NCI-H2171 (cell line): ENCODE results near the gene MFAP4.

ENCODE experiments used
- DNase-seq: peaks from one replicate; lab custom pipeline; 2025; lab: John Stamatoyannopoulos, UW

Gene MFAP4

DNA sequence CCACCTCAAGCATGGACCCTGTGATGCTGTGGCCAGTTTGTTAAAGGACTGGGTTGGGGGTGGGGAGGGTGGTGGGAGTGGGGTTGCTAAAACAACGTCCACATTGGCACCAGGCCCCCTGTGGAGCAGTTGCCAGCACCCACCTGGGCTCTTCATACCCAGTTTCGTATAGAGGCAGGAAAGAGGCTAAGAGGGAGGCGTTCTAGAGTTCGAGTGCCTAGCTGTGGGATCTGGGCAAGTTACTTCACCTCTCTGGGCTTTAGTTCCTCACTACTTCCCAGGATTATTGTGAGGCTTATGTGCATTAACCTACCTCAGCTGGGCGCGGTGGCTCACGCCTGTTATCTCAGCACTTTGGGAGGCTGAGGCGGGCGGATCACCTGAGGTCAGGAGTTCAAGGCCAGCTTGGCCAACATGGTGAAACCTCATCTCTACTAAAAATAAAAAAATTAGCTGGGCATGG lies 1.4 kb downstream of the MFAP4 start:
- DNase-seq, result no peak

DNA sequence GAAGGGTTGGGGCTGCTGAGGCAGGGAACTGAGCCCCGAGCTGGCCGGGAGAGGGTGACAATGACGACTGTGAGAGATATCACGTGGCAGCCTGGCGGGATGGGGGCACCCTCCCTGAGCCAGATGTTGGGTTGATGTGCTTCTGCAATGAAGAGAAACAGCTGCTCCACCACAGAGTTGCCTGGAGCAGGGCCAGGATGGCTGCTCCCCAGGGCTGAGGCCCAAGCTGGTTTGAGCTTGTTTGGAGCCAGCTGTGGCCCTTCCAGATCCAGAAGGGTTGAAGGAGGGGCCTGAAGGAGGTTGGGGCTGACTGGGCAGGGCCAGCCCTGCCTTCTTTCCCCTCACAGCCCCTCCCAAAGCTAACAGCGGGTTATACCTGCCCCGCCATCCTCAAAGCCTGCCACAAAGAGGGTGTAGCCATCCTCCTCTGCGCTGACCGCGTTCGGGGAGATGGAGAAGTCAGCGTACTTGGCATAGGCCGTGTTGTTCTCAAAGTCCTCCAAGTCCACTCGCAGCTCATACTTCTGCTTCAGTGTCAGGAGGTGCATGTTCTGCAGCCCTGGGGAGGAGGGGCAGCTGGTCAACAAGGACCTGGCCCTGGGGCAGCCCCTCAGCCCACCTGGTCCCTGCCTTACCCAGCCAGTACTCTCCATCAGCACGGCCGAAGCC lies 2.1 kb downstream of the MFAP4 start:
- peak; percentile 95 for DNase-seq

DNA sequence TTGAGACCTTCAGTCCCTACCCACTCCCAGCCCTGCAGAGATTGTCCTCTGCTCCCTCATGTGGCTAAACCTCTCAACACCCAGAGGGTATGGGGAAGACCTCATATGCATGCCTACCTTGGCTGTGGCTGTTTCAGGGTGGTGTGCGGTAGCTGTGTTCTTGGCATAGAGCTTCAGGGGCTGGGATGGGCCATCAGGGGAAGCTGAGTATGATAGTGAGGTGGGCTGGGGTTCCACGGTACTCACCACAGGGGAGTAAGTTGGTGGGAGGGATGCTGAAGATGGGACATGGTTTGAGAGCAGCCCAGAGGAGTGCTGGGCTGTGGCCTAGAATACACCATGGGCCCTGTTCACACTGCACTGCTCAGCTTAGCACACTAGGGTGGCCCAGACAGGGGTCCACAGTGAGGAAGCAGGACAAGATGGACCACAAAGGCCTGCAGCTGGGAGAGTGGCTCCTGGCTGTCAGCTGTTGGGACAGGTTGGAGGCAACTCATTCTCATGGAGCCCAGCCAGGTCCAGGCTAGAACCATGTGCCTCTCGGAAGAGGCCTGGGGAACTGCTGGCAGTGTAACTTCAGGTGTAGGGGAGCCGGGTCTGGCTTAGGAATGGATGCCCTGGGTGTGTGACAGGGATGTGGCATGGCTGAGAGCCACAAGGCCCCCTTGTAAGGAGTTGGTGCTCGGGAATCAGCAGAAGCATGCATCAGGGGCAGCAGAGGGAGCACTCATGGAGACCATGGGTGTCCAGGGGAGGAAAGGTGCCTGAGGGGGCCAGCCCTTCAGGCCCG lies 3.1 kb downstream of the MFAP4 start:
- DNase-seq, result no peak

DNA sequence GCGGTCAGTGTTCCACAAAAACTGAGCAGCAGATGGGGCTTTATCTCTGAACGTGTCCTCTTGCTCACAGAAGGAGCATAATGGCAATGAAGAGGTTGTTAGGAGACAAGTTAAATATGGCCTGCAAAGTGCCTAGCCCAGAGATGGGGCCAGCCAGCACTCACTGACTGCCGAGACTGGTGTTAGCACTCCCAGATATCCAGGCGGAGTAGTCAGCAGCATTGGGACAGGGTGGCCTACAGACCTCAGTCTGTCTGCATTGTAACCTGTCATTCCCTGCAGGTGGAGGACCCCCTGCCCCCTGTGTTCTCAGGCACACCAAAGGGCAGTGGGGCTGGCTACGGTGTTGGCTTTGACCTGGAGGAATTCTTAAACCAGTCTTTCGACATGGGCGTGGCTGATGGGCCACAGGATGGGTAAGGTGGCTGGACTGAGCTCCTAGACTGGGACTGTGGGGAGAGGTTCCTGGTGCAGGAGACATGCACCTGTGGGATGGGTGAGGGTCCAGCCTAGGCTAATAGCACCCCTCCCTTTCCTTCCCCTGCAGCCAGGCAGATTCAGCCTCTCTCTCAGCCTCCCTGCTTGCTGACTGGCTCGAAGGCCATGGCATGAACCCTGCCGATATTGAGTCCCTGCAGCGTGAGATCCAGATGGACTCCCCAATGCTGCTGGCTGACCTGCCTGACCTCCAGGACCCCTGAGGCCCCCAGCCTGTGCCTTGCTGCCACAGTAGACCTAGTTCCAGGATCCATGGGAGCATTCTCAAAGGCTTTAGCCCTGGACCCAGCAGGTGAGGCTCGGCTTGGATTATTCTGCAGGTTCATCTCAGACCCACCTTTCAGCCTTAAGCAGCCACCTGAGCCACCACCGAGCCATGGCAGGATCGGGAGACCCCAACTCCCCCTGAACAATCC lies 4.2 kb downstream of the MFAP4 start:
- no peak for DNase-seq

DNA sequence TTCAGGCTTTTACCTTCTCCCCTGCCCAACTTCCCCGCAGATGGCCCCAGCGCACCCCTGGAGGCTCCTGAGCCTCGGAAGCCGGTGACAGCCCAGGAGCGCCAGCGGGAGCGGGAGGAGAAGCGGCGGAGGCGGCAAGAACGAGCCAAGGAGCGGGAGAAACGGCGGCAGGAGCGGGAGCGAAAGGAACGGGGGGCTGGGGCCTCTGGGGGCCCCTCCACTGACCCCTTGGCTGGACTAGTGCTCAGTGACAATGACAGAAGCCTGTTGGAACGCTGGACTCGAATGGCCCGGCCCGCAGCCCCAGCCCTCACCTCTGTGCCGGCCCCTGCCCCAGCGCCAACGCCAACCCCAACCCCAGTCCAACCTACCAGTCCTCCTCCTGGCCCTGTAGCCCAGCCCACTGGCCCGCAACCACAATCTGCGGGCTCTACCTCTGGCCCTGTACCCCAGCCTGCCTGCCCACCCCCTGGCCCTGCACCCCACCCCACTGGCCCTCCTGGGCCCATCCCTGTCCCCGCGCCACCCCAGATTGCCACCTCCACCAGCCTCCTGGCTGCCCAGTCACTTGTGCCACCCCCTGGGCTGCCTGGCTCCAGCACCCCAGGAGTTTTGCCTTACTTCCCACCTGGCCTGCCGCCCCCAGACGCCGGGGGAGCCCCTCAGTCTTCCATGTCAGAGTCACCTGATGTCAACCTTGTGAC lies 5.1 kb downstream of the MFAP4 start:
- DNase-seq, result no peak

DNA sequence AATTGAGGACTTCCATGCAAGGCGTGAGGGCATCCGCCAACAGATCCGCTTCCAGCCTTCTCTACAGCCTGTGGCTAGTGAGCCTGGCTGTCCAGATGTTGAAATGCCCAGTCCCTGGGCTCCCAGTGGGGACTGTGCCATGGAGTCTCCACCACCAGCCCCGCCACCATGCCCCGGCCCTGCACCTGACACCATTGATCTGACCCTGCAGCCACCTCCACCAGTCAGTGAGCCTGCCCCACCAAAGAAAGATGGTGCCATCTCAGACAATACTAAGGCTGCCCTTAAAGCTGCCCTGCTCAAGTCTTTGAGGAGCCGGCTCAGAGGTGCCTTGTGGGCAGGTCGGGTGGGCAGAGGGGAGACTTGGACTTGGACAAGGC lies 5.6 kb downstream of the MFAP4 start:
- no peak for DNase-seq

DNA sequence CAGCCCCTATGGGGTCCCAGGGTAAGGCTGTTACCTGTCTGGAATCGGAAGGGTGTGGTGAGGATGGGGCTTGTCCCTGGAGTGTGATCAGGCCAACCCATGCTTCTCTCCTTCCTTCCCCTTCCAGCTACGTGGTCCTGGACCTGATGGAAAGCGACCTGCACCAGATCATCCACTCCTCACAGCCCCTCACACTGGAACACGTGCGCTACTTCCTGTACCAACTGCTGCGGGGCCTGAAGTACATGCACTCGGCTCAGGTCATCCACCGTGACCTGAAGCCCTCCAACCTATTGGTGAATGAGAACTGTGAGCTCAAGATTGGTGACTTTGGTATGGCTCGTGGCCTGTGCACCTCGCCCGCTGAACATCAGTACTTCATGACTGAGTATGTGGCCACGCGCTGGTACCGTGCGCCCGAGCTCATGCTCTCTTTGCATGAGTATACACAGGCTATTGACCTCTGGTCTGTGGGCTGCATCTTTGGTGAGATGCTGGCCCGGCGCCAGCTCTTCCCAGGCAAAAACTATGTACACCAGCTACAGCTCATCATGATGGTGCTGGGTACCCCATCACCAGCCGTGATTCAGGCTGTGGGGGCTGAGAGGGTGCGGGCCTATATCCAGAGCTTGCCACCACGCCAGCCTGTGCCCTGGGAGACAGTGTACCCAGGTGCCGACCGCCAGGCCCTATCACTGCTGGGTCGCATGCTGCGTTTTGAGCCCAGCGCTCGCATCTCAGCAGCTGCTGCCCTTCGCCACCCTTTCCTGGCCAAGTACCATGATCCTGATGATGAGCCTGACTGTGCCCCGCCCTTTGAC lies 6.3 kb downstream of the MFAP4 start:
- no peak for DNase-seq

DNA sequence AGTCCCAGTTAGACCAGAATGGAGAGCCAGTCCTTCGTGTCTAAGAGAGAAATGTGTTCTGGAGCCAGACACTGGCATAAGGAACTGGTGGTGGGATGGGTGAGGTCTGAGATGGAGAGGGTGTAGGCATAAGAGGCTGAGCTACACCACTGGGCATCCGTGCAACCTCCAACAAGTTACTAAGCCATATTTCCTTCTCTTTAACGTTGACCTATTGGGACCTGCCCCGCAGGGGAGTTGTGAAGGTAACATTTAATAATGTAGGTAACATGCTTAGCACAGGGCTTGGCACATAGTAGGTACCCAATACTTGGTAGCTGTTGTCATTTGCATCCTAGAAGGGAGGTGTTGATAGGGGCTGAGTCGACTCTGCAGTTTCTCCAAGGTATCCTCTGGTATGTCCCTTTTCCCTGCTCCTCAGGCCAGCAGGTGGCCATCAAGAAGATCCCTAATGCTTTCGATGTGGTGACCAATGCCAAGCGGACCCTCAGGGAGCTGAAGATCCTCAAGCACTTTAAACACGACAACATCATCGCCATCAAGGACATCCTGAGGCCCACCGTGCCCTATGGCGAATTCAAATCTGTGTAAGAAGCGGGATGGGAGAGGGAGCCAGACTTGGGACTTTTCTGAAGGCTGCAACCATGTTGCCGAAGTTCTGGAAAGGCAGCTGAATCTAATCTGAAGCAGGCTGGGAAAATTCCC lies 7.5 kb downstream of the MFAP4 start:
- no peak for DNase-seq

DNA sequence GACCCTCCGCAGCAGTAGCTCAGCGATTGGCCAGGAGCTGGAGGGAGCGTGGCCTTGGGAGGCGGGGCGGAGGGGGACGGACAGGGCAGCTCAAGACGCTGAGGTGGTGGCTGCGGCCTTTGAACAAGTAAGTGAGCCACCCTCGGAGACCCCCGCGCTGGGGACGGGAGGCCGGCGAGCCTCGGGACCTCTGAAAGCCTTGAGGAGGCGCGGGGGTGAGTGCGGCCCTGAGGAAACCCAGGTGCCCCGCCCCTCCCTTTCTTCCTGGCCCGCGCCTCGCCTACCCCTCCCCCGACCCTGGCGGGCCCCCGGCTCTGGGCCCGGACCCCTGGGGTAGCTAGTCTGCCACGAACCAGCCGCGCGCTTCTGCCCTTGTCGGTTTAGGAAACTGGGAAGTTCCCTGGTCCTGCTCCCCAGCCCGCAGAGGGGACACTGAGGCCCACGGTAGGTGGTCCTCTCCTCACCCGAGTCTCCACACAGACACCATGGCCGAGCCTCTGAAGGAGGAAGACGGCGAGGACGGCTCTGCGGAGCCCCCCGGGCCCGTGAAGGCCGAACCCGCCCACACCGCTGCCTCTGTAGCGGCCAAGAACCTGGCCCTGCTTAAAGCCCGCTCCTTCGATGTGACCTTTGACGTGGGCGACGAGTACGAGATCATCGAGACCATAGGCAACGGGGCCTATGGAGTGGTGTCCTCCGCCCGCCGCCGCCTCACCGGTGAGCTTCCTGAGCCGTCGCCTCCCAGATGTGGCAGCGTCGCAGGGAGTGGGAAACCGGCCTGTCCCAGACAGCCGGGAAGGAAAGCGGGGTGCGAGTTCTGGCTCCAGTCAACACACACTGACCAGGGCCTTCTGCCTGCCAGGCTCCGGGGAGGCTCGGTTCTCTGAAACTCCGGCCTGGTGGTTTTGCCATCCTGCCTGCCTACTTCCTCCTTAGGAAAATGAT lies 8.3 kb downstream of the MFAP4 start, which contains the start of gene MAPK7:
TSS of gene MAPK7 (plus strand) at position 83 of the 945 bp plus-strand sequence. CDS start at position 486, 403 bp downstream.
- no peak for DNase-seq

DNA sequence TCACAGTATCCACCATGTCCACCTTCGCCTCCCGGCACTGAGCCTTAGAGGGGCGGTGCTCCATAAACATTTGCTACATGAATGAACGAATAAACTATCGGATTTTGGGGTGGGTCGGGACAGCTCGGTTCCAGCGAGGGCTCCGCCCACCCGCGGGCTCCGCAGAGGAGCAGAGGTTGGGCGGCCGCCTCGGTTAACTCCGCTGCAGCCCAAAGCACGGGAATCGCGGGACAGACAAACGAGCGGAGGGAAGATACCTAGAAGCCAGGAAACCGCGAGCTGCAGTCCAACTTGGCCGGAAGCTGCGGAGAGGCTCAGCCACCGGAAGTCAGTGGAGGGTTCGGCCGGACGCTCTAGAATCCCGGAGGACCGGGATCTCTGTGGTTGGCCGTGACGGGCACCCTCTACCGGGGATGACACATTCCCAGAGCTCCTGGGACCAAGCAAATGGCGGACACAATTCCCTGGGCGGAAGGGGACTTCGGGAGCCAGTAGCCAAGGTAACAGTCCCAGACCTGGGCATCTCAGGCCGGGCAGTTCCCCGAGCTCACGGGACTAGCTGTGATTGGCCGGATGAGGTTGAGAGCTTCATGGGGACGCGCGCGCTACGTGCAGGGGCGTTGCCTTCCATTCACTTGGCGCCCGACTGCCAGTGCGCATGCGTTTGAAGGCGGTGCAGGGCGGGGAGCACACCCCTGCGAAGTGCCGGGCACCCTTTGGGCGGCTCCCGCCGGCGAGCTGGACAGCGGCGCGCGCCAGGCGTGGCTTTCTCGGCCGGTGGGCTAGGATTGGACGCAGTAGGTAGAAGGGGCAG lies 9.2 kb downstream of the MFAP4 start:
- DNase-seq, result peak; percentile 97

DNA sequence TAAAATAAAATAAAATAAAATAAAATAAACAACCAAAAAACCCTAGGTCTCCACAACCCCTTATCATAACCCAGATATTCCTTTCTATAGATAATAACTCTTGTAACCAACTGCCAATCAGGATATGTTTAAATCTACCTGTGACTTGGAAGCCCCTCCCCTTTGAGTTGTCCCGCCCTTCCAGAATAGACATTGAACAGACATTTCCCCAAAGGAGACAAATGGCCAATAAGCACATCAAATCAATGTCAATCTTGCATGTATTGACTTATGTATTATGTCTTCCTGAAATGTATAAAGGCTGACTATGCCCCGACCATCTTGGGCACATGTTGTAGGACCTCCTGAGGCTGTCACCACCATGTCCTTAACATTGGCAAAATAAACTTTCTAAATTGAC lies 10.2 kb downstream of the MFAP4 start:
- DNase-seq, result no peak

DNA sequence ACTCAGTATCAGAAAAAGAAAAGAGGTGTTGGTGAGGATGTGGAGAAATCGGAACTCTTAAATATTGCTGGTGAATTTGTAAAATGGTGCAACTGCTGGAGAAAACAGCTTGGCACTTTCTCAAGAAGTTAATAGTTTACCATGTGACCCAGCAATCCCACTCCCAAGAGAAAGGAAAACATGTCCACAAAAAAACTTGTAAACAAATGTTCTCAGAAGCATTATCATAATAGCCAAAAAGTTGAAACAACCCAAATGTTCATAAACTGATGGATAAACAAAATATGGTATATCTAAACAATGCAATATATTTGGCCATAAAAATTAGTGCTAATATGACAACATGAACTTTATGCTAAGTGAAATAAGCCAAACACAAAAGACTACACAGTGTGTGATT lies 11.3 kb downstream of the MFAP4 start:
- no peak for DNase-seq

DNA sequence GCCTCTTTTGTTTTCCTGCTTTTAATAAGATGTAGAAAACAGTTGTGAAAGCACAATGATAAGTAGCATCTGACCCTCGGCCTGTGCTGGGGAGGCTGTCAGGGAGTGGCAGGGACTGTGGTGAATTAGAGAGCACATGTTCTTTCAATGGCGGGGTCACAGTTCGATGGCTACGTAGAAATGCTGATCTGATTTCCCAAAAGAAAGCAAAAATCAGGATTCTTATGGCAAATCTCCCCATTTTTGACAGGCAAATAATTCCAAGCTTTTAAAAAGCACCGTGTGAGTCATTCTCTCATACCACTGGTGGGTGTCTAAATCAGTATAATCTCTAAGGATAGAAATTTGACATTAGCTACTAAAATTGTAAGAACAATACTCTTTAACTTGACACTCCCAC lies 12.9 kb downstream of the MFAP4 start:
- no peak for DNase-seq

DNA sequence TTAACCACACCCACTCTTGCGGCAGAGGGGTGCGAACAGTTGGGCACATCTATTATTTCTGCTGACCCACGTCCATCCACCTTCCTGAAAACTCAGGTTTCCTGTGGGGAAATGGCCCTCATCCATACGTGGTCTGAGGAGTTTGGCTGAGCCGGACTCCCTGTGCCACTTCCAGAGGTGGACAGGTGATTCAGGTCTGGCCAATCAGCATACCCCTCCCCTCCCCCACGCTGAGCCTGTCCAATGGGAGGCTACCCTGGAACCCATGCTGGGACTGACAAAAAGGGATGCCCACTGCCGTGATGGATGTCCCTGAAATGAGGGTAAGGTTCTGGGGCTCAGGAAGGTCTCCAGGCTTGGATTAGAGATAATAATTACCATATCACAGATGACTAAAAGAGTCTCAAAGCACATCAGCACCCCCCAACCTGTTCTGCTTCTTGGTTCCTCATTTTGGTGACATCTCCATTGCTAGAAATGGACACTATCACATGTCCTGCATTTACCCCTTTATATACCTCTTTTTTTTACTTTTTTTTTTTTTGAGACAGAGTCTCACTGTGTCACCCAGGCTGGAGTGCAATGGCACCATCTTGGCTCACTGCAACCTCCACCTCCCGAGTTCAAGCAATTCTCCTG lies 14.0 kb downstream of the MFAP4 start:
- DNase-seq, result no peak

DNA sequence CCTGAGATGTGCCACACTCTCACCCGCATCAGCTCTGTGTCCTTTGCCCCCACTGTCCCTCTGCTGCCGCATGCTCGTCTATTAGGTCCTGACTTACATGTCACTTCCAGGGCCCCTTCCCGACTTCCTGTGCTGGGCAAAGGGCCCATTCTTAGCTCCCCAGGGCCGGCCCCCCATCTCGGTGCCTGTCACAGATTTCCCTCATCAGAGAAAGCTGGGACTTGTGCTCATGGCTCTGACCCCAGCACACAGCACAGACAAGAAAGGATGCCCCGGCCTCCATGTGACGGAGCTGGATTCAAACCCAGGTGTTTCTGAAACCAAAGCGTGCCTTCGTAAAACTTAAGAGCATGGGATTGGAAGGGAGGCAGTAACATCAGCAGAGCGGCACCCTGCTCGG lies 14.6 kb downstream of the MFAP4 start:
- no peak for DNase-seq

DNA sequence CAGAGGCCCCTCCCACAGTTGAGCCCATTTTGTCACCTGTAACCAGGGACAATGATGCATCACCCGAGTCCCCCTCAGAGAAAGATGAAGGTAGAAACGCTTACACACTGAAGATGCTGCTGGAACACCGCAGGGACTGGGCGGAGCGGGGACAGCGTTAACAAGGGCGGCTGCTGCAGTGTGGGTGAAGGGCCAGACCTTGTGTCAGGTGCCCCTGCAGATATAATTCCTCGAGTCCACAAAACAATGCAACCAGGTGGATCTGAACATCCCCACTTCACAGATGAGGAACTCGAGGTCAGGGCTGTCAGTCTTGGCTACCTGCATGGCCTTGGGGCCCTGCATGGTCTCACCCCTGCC lies 15.0 kb downstream of the MFAP4 start:
- DNase-seq, result no peak

DNA sequence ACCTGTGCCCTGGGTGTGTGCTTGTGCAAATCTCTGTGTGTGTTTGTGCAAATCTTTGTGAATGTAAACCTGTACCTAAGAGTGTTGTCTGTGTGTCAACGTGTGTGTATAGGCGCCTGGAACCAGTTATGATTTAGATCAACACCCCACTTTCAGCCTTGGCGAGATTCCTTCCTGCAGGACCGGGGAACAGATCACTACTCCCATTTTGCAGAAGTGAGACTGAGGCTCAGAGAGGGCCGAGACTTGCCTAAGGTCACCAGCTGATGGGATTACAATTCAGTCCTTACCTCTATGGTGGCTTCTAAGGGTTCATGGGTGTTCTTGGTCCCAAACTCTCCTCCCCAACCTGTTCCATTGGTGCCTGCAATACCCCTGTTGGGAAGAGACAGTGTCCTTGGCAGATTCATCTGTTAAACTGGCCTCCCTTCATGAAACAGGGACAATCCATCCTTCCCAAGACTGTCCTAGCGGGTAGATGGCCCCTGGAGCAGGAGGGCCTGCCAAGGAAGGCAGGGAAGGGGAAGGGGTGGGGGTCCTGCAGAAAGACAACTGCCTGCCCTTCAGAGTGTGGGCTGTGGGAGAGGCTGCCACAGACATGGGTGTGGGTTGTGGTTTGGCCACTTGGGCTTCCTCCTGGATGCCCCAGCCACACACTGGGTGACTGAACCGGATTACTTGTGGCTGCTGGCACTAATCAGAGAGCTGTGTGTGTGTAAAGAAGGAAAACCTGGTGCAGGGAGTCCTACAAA lies 15.6 kb downstream of the MFAP4 start:
- no peak for DNase-seq
